Lung (tissue), 16 donors: ENCODE results near the gene GUCY2C. TPM values are rescaled to one million over a fixed set of nuclear protein-coding genes. Genes with fewer than 3 reads are reported as not detected.
"Not testable (repeated sequence)": the region's sequence is repeated elsewhere in the genome, so short reads cannot be mapped to it uniquely, and the experiment has no call there.

ENCODE experiments used
- ATAC-seq: fragments of 200-7000 bp; cut with Tn5 transposase; one replicate; pipeline ENCODE4 v1.9.1; 2020; ENCODE audit warnings: moderate number of reproducible peaks; ENCODE audit not compliant: insufficient read depth, low FRiP score
- DNase-seq, 3 donors: peaks; one replicate each; pipeline ENCODE4 v3.0.0-alpha.2; 2013 to 2017
- H3K27ac ChIP-seq, 2 donors: one replicate each; pipeline ENCODE4 v1.5.1; 2013; ENCODE audit warnings: mild to moderate bottlenecking in 2 of 2, moderate library complexity in 2 of 2, control low read depth in 1 of 2, inconsistent platforms in 1 of 2, low read depth in 1 of 2, low read length in 1 of 2
- H3K27me3 ChIP-seq, 3 donors: one replicate each; pipeline ENCODE4 v1.5.1; 2013; ENCODE audit warnings: low read length in 2 of 3; ENCODE audit not compliant: control insufficient read depth in 3 of 3, insufficient read depth in 3 of 3
- H3K36me3 ChIP-seq, 4 donors: one replicate each; pipeline ENCODE4 v1.5.1; 2013; ENCODE audit warnings: low read length in 4 of 4, mild to moderate bottlenecking in 1 of 4, moderate library complexity in 1 of 4; ENCODE audit not compliant: control insufficient read depth in 4 of 4, insufficient read depth in 4 of 4
- H3K4me1 ChIP-seq, 5 donors: one replicate each; pipeline ENCODE4 v1.5.1; 2013; ENCODE audit warnings: low read length in 5 of 5, mild to moderate bottlenecking in 2 of 5, moderate library complexity in 1 of 5; ENCODE audit not compliant: control insufficient read depth in 5 of 5, insufficient read depth in 5 of 5
- H3K4me3 ChIP-seq: one replicate; pipeline ENCODE4 v1.5.1; 2013; ENCODE audit warnings: mild to moderate bottlenecking, control low read depth, moderate library complexity
- H3K9ac ChIP-seq, 2 donors: one replicate each; pipeline ENCODE4 v1.5.1; 2013; ENCODE audit warnings: low read length in 2 of 2, control low read depth in 1 of 2; ENCODE audit not compliant: insufficient read depth in 1 of 2
- H3K9me3 ChIP-seq, 4 donors: one replicate each; pipeline ENCODE4 v1.5.1; 2013; ENCODE audit warnings: low read length in 3 of 4, mild to moderate bottlenecking in 1 of 4, moderate library complexity in 1 of 4; ENCODE audit not compliant: control insufficient read depth in 4 of 4, insufficient read depth in 3 of 4
- CTCF ChIP-seq: IDR thresholded peaks from 2 replicates; pipeline ENCODE4 v1.5.1; 2012; ENCODE audit warnings: mild to moderate bottlenecking; ENCODE audit errors: control extremely low read depth, extremely low read depth
- WGBS, 2 donors: extraction: QIAGEN DNeasy Blood & Tissue Kit; methylation state at CpG; one replicate each; pipeline ENCODE4 v1.1.7; 2013; 5-methylcytosine and 5-hydroxymethylcytosine counted together
- long read RNA-seq, 5 donors: transcript quantifications; one replicate each; lab custom pipeline, GENCODE V29; 2026
- polyA plus RNA-seq, 2 donors: library from polyadenylated mRNA; stranded (reverse); fragments of 200-250 nt; gene quantifications; one replicate each; pipeline ENCODE4 v1.2.1, GENCODE V29; 2013
- total RNA-seq, 2 donors: library from RNA; depleted of rRNA in 1 of 2; stranded (reverse); fragments of >200 nt in 1 of 2; gene quantifications; one replicate each; pipeline ENCODE4 v1.2.1, GENCODE V29; 2014 to 2021
- donor health status: control.
- donor health status: control.
- donor health status: Bipolar disorder and iron deficiency.
- donor health status: healthy.
- donor health status: DM: yes; HTN: yes; CAD: no.

Gene GUCY2C
- total RNA-seq = not detected
- polyA plus RNA-seq = under 1 TPM in 1 of 2 donors, not detected in 1; 0.02 TPM
- long read RNA-seq, donor 1 = 0 reads
- long read RNA-seq, donor 2 = 0 reads
- long read RNA-seq, donor 3 = 0 reads
- long read RNA-seq, donor 4 = 0 reads
- long read RNA-seq, donor 5 = 0 reads

DNA sequence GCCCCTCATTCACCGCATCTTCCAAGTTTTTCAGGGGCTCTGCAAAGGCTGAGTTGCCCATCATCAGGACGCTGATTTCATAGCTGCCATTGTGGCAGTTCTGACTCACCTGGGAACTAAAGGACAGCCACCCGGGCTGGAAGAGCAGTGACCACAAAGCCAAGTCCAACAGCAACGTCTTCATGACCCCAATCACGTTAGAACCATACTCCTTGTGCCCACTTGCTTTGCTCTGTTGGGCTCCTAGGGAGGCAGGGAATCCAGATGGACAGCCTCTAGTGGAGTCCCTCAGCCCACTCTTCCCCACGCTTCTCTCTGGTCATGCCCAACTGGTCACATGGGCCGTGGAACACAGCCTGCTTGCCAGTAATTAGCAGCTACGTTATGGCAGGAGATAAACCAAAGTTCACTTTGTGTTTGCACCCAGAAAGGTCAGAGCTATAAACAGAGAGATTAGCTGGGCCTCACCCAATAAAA is at the start of gene GUCY2C:
TSS of gene GUCY2C (minus strand) at position 335 of the 477 bp plus-strand sequence. CDS start at position 184, 151 bp downstream.
- no peak within 1 kb of the TSS for H3K27ac ChIP-seq
- no peak for TF ChIP-seq CTCF
- H3K27me3 ChIP-seq = no peaks in the 10 kb centered on the region
- H3K4me3 ChIP-seq = no peak within 1 kb of the TSS
- no peak within 1 kb of the TSS for H3K9ac ChIP-seq
- ATAC-seq (no peak), DNase-seq (no peak)
- H3K9me3 ChIP-seq = no peaks in the 10 kb centered on the region
- H3K36me3 ChIP-seq = no peaks in the 10 kb centered on the region
- 84% methylated on average over 8 of the region's 8 CpGs for WGBS, 2 donors
- H3K4me1 ChIP-seq = peaks cover 0 to 2% (median 0%) of the 10 kb centered on the region in 5 donors

GRCh38 chr12:14743061-14743460 is 46.7 kb upstream of the GUCY2C start:
- 93 to 95% methylated on average over 1 of the region's 1 CpG for WGBS, 2 donors
- H3K9me3 ChIP-seq = no peaks in the 10 kb centered on the region
- H3K27ac ChIP-seq = no peak overlapping the region
- DNase-seq (no peak), ATAC-seq (no peak)
- no peaks in the 10 kb centered on the region for H3K4me1 ChIP-seq
- H3K4me3 ChIP-seq = no peak overlapping the region
- no peak for TF ChIP-seq CTCF
- H3K36me3 ChIP-seq = peaks cover 0 to 2% (median 0%) of the 10 kb centered on the region in 4 donors
- H3K27me3 ChIP-seq = no peaks in the 10 kb centered on the region
- no peak overlapping the region for H3K9ac ChIP-seq

DNA sequence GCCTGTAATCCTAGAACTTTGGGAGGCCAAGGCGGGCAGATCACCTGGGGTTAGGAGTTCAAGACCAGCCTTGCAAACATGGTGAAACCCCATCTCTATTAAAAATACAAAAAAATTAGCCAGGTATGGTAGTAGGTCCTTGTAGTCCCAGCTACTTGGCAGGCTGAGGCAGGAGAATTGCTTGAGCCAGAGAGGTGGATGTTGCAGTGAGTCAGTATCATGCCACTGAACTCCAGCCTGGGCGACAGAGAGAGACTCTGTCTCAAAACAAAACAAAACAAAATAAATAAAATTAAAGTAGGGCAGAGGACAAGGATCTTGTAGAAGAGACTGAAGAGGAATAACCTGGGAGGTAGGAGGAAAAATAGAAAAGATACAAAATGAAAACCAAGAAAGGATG is 45.5 kb upstream of the GUCY2C start:
- H3K4me3 ChIP-seq = no peak overlapping the region
- H3K36me3 ChIP-seq = peaks cover 0 to 2% (median 0%) of the 10 kb centered on the region in 4 donors
- 99 to 100% methylated on average over 2 of the region's 2 CpGs for WGBS, 2 donors
- no peaks in the 10 kb centered on the region for H3K9me3 ChIP-seq
- ATAC-seq (no peak), DNase-seq (no peak)
- no peaks in the 10 kb centered on the region for H3K27me3 ChIP-seq
- TF ChIP-seq CTCF = no peak
- H3K4me1 ChIP-seq = no peaks in the 10 kb centered on the region
- no peak overlapping the region for H3K9ac ChIP-seq
- H3K27ac ChIP-seq = no peak overlapping the region

GRCh38 chr12:14741153-14741552 is 44.8 kb upstream of the GUCY2C start:
- WGBS, 2 donors = 85 to 92% methylated on average over 4 of the region's 4 CpGs
- DNase-seq (no peak), ATAC-seq (no peak)
- no peak for TF ChIP-seq CTCF
- Histone ChIP-seq H3K36me3 (peaks cover 0 to 2% (median 0%) of the 10 kb centered on the region in 4 donors), H3K27me3 (no peaks in the 10 kb centered on the region), H3K9ac (no peak overlapping the region), H3K4me1 (no peaks in the 10 kb centered on the region), H3K9me3 (no peaks in the 10 kb centered on the region), H3K27ac (no peak overlapping the region), H3K4me3 (no peak overlapping the region)

GRCh38 chr12:14736441-14736840 is 40.0 kb upstream of the GUCY2C start:
- ATAC-seq, DNase-seq, H3K4me3 ChIP-seq, H3K27me3 ChIP-seq, H3K9ac ChIP-seq, H3K27ac ChIP-seq, H3K36me3 ChIP-seq, H3K9me3 ChIP-seq, H3K4me1 ChIP-seq: not testable (repeated sequence)
- WGBS, 2 donors = 88 to 90% methylated on average over 16 of the region's 16 CpGs
